WTC11 (cell line): ENCODE measurements around the gene KIF6. TPM values are rescaled to one million over a fixed set of nuclear protein-coding genes. Genes with fewer than 3 reads are reported as not detected.
A peak's percentile ranks its signal among the peaks of the same experiment; 100 is the strongest.

ENCODE experiments used
- ELF4 ChIP-seq: sonication (generic); formaldehyde crosslinking; IDR thresholded peaks from 2 replicates; pipeline ENCODE4 v1.8.1; 2022; ENCODE audit warnings: low read depth, mild to moderate bottlenecking, moderate library complexity, missing genetic modification reagents
- ETV6 ChIP-seq: sonication (generic); formaldehyde crosslinking; IDR thresholded peaks from 2 replicates; pipeline ENCODE4 v1.8.1; 2022; ENCODE audit warnings: mild to moderate bottlenecking, missing genetic modification reagents
- FOXK1 ChIP-seq: sonication (generic); formaldehyde crosslinking; IDR thresholded peaks from 2 replicates; pipeline ENCODE4 v1.8.0; 2022; ENCODE audit warnings: mild to moderate bottlenecking, moderate library complexity, missing genetic modification reagents
- FOXP1 ChIP-seq: sonication (generic); formaldehyde crosslinking; IDR thresholded peaks from 2 replicates; pipeline ENCODE4 v1.8.0; 2022; ENCODE audit warnings: missing genetic modification reagents, mild to moderate bottlenecking, moderate library complexity, borderline replicate concordance
- IRF2 ChIP-seq: sonication (generic); formaldehyde crosslinking; IDR thresholded peaks from 2 replicates; pipeline ENCODE4 v1.8.0; 2022; ENCODE audit warnings: low read depth, missing genetic modification reagents, borderline replicate concordance
- JAZF1 ChIP-seq: fragments of 250-450 bp; sonication (Bioruptor Pico); IDR thresholded peaks from 2 replicates; pipeline ENCODE4 v1.9.0; 2021; ENCODE audit warnings: moderate library complexity, mild to moderate bottlenecking, inconsistent platforms
- KAT7 ChIP-seq: sonication (generic); formaldehyde crosslinking; IDR thresholded peaks from 2 replicates; pipeline ENCODE4 v1.8.1; 2023; ENCODE audit warnings: missing genetic modification reagents, mild to moderate bottlenecking, borderline replicate concordance
- MYBL2 ChIP-seq: sonication (generic); formaldehyde crosslinking; IDR thresholded peaks from 2 replicates; pipeline ENCODE4 v1.8.1; 2023; ENCODE audit warnings: mild to moderate bottlenecking, moderate library complexity, missing genetic modification reagents
- NR1H2 ChIP-seq: sonication (generic); formaldehyde crosslinking; IDR thresholded peaks from 2 replicates; pipeline ENCODE4 v1.9.0; 2021; ENCODE audit warnings: mild to moderate bottlenecking, moderate library complexity, missing genetic modification reagents
- NR3C1 ChIP-seq: sonication (generic); formaldehyde crosslinking; conservative IDR thresholded peaks from 2 replicates; pipeline ENCODE4 v1.8.1; 2023; ENCODE audit warnings: low read depth, mild to moderate bottlenecking, missing genetic modification reagents
- OVOL2 ChIP-seq: fragments of 250-450 bp; sonication (Bioruptor Pico); IDR thresholded peaks from 2 replicates; pipeline ENCODE4 v1.9.0; 2021; ENCODE audit warnings: mild to moderate bottlenecking, borderline replicate concordance
- RELA ChIP-seq: sonication (generic); formaldehyde crosslinking; IDR thresholded peaks from 2 replicates; pipeline ENCODE4 v1.8.1; 2022; ENCODE audit warnings: missing genetic modification reagents, mild to moderate bottlenecking, borderline replicate concordance
- SOX15 ChIP-seq: fragments of 250-450 bp; sonication (Bioruptor Pico); IDR thresholded peaks from 2 replicates; pipeline ENCODE4 v1.9.0; 2021; ENCODE audit warnings: mild to moderate bottlenecking
- SP1 ChIP-seq: sonication (generic); formaldehyde crosslinking; conservative IDR thresholded peaks from 2 replicates; pipeline ENCODE4 v1.8.1; 2022; ENCODE audit warnings: missing genetic modification reagents
- TCF7 ChIP-seq: sonication (generic); formaldehyde crosslinking; IDR thresholded peaks from 2 replicates; pipeline ENCODE4 v1.8.0; 2022; ENCODE audit warnings: mild to moderate bottlenecking, low read depth, missing genetic modification reagents, moderate library complexity
- ZBTB21 ChIP-seq: sonication (generic); formaldehyde crosslinking; IDR thresholded peaks from 2 replicates; pipeline ENCODE4 v1.8.1; 2023; ENCODE audit warnings: mild to moderate bottlenecking, missing genetic modification reagents, borderline replicate concordance
- ZNF121 ChIP-seq: sonication (generic); formaldehyde crosslinking; IDR thresholded peaks from 2 replicates; pipeline ENCODE4 v1.8.0; 2023; ENCODE audit warnings: missing genetic modification reagents
- ZNF232 ChIP-seq: sonication (generic); formaldehyde crosslinking; IDR thresholded peaks from 2 replicates; pipeline ENCODE4 v1.8.0; 2022; ENCODE audit warnings: mild to moderate bottlenecking, missing genetic modification reagents
- ZNF671 ChIP-seq: fragments of 250-450 bp; sonication (Bioruptor Pico); IDR thresholded peaks from 2 replicates; pipeline ENCODE4 v1.8.0; 2021; ENCODE audit warnings: mild to moderate bottlenecking
- total RNA-seq: library from RNA; stranded (reverse); gene quantifications from 3 replicates; pipeline ENCODE4 v1.2.3, GENCODE V29; 2021
- TF ChIP-seq, protein P1 (sequence below): sonication (generic); formaldehyde crosslinking; IDR thresholded peaks from 2 replicates; pipeline ENCODE4 v1.8.0; 2023; ENCODE audit warnings: missing genetic modification reagents
- TF ChIP-seq, protein P2 (sequence below): fragments of 250-450 bp; sonication (Bioruptor Pico); IDR thresholded peaks from 2 replicates; pipeline ENCODE4 v2.1.2; 2022; ENCODE audit warnings: mild to moderate bottlenecking, moderate library complexity
- TF ChIP-seq, protein P3 (sequence below): sonication (generic); formaldehyde crosslinking; IDR thresholded peaks from 2 replicates; pipeline ENCODE4 v1.8.0; 2022; ENCODE audit warnings: mild to moderate bottlenecking, missing genetic modification reagents
- TF ChIP-seq, protein P4 (sequence below): sonication (generic); formaldehyde crosslinking; conservative IDR thresholded peaks from 2 replicates; pipeline ENCODE4 v1.8.1; 2023; ENCODE audit warnings: mild to moderate bottlenecking, low read depth, missing genetic modification reagents, moderate library complexity
- TF ChIP-seq, protein P5 (sequence below): fragments of 250-450 bp; sonication (Bioruptor Pico); conservative IDR thresholded peaks from 2 replicates; pipeline ENCODE4 v1.9.0; 2021; ENCODE audit warnings: mild to moderate bottlenecking
- TF ChIP-seq, protein P6 (sequence below): sonication (generic); formaldehyde crosslinking; IDR thresholded peaks from 2 replicates; pipeline ENCODE4 v1.8.1; 2023; ENCODE audit warnings: mild to moderate bottlenecking, missing genetic modification reagents, moderate library complexity
- TF ChIP-seq, protein P7 (sequence below): sonication (generic); formaldehyde crosslinking; IDR thresholded peaks from 2 replicates; pipeline ENCODE4 v1.8.1; 2022; ENCODE audit warnings: mild to moderate bottlenecking, moderate library complexity, missing genetic modification reagents
- TF ChIP-seq, protein P8 (sequence below): fragments of 250-450 bp; sonication (Bioruptor Pico); IDR thresholded peaks from 2 replicates; pipeline ENCODE4 v1.9.0; 2021; ENCODE audit warnings: mild to moderate bottlenecking
- TF ChIP-seq, protein P9 (sequence below): fragments of 200-600 bp; IDR thresholded peaks from 2 replicates; pipeline ENCODE4 v1.8.0; 2022; ENCODE audit warnings: antibody characterized with exemption

The KIF6 gene
- total RNA-seq, 1 experiment from 2014 or later: 0.57 TPM

DNA sequence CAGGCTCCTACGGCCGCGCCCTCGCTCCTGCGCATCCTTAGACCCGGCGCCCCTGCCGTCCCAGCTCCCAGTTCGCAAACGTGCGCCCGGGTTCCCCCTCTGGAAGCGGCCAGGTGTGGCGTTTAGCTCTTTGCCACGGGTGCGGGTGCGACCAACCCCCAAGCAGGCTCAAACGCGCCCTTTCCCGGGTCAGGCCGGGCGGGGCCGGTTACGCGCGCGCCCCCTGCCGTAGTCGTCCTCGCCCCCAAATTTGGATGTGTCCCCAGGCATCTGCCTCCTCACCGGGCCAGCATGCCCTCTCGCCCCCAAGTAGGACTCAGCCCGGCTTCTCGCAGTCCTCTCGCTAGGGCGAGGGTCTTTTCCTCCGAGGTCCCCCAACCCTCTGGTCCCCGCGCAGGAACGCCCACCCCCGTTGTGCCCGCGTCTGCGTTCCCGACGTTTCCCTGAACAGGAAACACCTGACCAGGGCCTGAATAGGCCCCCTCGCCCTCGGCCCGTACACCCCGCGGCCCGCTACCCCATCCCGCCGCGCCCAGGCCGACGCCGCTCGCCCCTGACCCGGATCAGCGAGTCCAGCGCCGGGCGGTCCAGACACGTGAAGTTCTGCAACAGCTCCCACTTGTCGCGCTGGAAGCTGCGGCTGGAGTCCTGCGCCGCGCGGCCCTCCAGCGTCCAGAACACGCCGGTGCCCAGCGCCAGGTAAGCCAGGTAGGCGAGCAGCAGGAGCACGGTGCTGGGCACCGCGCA lies 411.5 kb downstream of the KIF6 start (continued):
- TF ChIP-seq IRF2 (CRISPR knock-in tag) (no peak), SOX15 (no peak), JAZF1 (CRISPR knock-in tag) (no peak), FOXP1 (CRISPR knock-in tag) (peak; percentile 59; the same call in 1 of the 2 replicates), MYBL2 (CRISPR knock-in tag) (0 out of 2 replicates have a peak, but pooled peaks have one; percentile 47), ZNF232 (CRISPR knock-in tag) (peak; percentile 54; the same call in 1 of the 2 replicates), TCF7 (CRISPR knock-in tag) (no peak), ZBTB21 (peak; percentile 20; the same call in 1 of the 2 replicates), NR3C1 (CRISPR knock-in tag) (no peak), KAT7 (CRISPR knock-in tag) (0 out of 2 replicates have a peak, but pooled peaks have one; percentile 9), OVOL2 (CRISPR knock-in tag) (no peak), NR1H2 (no peak), ETV6 (CRISPR knock-in tag) (no peak), SP1 (peak; percentile 14), ZNF671 (CRISPR knock-in tag) (no peak), ELF4 (no peak), RELA (CRISPR knock-in tag) (no peak), FOXK1 (no peak), ZNF121 (CRISPR knock-in tag) (no peak)
- TF ChIP-seq, protein P1, sequence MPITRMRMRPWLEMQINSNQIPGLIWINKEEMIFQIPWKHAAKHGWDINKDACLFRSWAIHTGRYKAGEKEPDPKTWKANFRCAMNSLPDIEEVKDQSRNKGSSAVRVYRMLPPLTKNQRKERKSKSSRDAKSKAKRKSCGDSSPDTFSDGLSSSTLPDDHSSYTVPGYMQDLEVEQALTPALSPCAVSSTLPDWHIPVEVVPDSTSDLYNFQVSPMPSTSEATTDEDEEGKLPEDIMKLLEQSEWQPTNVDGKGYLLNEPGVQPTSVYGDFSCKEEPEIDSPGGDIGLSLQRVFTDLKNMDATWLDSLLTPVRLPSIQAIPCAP (CRISPR knock-in tag): no peak
- TF ChIP-seq, protein P2, sequence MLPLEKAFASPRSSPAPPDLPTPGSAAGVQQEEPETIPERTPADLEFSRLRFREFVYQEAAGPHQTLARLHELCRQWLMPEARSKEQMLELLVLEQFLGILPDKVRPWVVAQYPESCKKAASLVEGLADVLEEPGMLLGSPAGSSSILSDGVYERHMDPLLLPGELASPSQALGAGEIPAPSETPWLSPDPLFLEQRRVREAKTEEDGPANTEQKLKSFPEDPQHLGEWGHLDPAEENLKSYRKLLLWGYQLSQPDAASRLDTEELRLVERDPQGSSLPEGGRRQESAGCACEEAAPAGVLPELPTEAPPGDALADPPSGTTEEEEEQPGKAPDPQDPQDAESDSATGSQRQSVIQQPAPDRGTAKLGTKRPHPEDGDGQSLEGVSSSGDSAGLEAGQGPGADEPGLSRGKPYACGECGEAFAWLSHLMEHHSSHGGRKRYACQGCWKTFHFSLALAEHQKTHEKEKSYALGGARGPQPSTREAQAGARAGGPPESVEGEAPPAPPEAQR: no peak
- TF ChIP-seq, protein P3, sequence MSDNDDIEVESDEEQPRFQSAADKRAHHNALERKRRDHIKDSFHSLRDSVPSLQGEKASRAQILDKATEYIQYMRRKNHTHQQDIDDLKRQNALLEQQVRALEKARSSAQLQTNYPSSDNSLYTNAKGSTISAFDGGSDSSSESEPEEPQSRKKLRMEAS: peak; percentile 54; the same call in 1 of the 2 replicates
- TF ChIP-seq, protein P4, sequence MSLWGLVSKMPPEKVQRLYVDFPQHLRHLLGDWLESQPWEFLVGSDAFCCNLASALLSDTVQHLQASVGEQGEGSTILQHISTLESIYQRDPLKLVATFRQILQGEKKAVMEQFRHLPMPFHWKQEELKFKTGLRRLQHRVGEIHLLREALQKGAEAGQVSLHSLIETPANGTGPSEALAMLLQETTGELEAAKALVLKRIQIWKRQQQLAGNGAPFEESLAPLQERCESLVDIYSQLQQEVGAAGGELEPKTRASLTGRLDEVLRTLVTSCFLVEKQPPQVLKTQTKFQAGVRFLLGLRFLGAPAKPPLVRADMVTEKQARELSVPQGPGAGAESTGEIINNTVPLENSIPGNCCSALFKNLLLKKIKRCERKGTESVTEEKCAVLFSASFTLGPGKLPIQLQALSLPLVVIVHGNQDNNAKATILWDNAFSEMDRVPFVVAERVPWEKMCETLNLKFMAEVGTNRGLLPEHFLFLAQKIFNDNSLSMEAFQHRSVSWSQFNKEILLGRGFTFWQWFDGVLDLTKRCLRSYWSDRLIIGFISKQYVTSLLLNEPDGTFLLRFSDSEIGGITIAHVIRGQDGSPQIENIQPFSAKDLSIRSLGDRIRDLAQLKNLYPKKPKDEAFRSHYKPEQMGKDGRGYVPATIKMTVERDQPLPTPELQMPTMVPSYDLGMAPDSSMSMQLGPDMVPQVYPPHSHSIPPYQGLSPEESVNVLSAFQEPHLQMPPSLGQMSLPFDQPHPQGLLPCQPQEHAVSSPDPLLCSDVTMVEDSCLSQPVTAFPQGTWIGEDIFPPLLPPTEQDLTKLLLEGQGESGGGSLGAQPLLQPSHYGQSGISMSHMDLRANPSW: no peak
- TF ChIP-seq, protein P5, sequence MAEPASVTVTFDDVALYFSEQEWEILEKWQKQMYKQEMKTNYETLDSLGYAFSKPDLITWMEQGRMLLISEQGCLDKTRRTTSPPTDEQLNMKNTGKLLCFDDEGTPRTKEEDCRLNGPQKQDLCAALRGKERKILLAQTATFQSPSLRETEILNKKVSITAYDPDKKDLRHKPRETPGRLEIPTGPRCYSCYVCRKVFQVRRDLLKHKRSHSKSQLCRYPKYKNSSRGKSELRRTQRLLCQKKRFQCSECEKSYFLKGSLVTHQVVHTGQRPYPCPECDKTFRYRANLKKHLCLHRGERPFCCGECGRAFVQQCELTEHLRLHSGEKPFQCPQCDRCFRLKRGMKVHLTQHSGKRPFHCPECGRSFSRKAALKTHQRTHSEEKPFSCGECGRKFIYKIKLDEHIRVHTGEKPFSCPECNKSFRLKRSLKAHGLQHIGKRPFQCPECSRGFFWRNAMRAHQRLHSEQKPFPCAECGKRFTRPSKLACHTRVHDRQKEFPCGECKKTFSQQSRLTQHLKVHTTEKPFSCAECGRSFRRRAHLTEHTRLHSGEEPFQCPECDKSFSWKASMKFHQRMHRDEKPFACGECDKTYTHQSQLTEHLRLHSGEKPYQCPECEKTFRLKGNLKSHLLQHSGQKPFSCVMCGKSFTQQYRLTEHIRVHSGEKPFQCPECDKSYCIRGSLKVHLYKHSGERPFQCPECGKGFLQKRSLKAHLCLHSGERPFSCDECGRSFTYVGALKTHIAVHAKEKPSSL (CRISPR knock-in tag): no peak
- TF ChIP-seq, protein P6, sequence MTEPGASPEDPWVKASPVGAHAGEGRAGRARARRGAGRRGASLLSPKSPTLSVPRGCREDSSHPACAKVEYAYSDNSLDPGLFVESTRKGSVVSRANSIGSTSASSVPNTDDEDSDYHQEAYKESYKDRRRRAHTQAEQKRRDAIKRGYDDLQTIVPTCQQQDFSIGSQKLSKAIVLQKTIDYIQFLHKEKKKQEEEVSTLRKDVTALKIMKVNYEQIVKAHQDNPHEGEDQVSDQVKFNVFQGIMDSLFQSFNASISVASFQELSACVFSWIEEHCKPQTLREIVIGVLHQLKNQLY (CRISPR knock-in tag): no peak
- TF ChIP-seq, protein P7, sequence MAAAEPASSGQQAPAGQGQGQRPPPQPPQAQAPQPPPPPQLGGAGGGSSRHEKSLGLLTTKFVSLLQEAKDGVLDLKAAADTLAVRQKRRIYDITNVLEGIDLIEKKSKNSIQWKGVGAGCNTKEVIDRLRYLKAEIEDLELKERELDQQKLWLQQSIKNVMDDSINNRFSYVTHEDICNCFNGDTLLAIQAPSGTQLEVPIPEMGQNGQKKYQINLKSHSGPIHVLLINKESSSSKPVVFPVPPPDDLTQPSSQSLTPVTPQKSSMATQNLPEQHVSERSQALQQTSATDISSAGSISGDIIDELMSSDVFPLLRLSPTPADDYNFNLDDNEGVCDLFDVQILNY (CRISPR knock-in tag): peak; percentile 20; the same call in 1 of the 2 replicates
- TF ChIP-seq, protein P8, sequence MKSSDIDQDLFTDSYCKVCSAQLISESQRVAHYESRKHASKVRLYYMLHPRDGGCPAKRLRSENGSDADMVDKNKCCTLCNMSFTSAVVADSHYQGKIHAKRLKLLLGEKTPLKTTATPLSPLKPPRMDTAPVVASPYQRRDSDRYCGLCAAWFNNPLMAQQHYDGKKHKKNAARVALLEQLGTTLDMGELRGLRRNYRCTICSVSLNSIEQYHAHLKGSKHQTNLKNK: no peak
- TF ChIP-seq, protein P9, sequence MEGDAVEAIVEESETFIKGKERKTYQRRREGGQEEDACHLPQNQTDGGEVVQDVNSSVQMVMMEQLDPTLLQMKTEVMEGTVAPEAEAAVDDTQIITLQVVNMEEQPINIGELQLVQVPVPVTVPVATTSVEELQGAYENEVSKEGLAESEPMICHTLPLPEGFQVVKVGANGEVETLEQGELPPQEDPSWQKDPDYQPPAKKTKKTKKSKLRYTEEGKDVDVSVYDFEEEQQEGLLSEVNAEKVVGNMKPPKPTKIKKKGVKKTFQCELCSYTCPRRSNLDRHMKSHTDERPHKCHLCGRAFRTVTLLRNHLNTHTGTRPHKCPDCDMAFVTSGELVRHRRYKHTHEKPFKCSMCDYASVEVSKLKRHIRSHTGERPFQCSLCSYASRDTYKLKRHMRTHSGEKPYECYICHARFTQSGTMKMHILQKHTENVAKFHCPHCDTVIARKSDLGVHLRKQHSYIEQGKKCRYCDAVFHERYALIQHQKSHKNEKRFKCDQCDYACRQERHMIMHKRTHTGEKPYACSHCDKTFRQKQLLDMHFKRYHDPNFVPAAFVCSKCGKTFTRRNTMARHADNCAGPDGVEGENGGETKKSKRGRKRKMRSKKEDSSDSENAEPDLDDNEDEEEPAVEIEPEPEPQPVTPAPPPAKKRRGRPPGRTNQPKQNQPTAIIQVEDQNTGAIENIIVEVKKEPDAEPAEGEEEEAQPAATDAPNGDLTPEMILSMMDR: no peak
